Stimulated activated CD8-positive, alpha-beta memory T cell treated with anti-CD3 and anti-CD28 coated beads, Interleukin-7, amount 100 ng/mL, for 48 hours (primary cell): Measurements from ENCODE around the gene MBTPS1.

Source experiments
- DNase-seq, 2 donors: peaks; one replicate each; pipeline ENCODE4 v3.0.0-alpha.2; 2020; ENCODE audit warnings: low read depth in 1 of 2; ENCODE audit errors: extremely low read depth in 1 of 2

The MBTPS1 gene

GRCh38 chr16:84055801-84056634 lies 60.7 kb downstream of the MBTPS1 start:
- no peak for DNase-seq

GRCh38 chr16:84055366-84055765 lies 61.4 kb downstream of the MBTPS1 start:
- no peak for DNase-seq

- no peak for DNase-seq
These were observed 61.8 kb downstream of the MBTPS1 start for GRCh38 chr16:84054916-84055315.

- no peak for DNase-seq
These were observed 62.5 kb downstream of the MBTPS1 start for GRCh38 chr16:84054271-84054670.

GRCh38 chr16:84053237-84053636 lies 63.5 kb downstream of the MBTPS1 start:
- DNase-seq, result no peak

- DNase-seq, result no peak
These were observed 64.6 kb downstream of the MBTPS1 start for GRCh38 chr16:84052071-84052622.

- DNase-seq, result no peak
These were observed 66.4 kb downstream of the MBTPS1 start for GRCh38 chr16:84050316-84050715.

GRCh38 chr16:84049403-84050060 lies 67.2 kb downstream of the MBTPS1 start:
- DNase-seq, result no peak

- no peak for DNase-seq
These were observed 67.9 kb downstream of the MBTPS1 start for GRCh38 chr16:84048871-84049270.

- DNase-seq, result no peak
These were observed 68.5 kb downstream of the MBTPS1 start for GRCh38 chr16:84048270-84048669.

GRCh38 chr16:84047626-84048025 lies 69.1 kb downstream of the MBTPS1 start:
- DNase-seq, result no peak

GRCh38 chr16:84047206-84047605 lies 69.5 kb downstream of the MBTPS1 start:
- no peak for DNase-seq

- no peak for DNase-seq
These were observed 70.8 kb downstream of the MBTPS1 start for GRCh38 chr16:84045818-84046470.

- no peak for DNase-seq
These were observed 71.5 kb downstream of the MBTPS1 start for GRCh38 chr16:84045001-84045817.

- no peak for DNase-seq
These were observed 72.6 kb downstream of the MBTPS1 start for GRCh38 chr16:84044118-84044488.

- DNase-seq, result no peak
These were observed 73.1 kb downstream of the MBTPS1 start for GRCh38 chr16:84043486-84044117.

- no peak for DNase-seq
These were observed 73.8 kb downstream of the MBTPS1 start for GRCh38 chr16:84042879-84043485.

- DNase-seq, result no peak
These were observed 74.3 kb downstream of the MBTPS1 start, which contains the start of gene SLC38A8 for GRCh38 chr16:84042308-84042878. SLC38A8 (minus strand) TSS chr16:84042795; CDS start chr16:84042157, 638 bp downstream.

- DNase-seq, result no peak
These were observed 74.9 kb downstream of the MBTPS1 start for GRCh38 chr16:84041881-84042280.
